ENCODE measurements around the gene THOC7.

THOC7 gene

DNA sequence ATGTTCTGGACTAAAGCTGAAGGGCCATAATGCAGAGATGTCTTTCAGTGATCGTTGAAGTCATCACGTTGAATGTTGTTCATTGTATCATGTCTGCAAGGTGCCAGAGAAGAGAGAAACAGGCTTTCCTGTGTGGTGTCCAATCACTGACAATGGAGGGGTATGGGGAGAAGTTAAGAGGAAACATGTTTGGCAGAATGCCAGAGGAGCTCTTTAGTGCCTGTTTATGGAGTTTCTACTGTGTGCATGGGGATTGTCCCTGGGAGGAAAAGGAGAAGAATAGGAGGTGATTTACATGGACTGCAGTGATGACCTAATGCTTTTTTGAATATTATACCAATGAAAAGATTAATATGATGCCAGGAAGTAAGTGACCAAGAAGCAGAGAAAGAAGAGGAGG lies 36.9 kb upstream of the THOC7 start:
- TF ChIP-seq, protein P1, sequence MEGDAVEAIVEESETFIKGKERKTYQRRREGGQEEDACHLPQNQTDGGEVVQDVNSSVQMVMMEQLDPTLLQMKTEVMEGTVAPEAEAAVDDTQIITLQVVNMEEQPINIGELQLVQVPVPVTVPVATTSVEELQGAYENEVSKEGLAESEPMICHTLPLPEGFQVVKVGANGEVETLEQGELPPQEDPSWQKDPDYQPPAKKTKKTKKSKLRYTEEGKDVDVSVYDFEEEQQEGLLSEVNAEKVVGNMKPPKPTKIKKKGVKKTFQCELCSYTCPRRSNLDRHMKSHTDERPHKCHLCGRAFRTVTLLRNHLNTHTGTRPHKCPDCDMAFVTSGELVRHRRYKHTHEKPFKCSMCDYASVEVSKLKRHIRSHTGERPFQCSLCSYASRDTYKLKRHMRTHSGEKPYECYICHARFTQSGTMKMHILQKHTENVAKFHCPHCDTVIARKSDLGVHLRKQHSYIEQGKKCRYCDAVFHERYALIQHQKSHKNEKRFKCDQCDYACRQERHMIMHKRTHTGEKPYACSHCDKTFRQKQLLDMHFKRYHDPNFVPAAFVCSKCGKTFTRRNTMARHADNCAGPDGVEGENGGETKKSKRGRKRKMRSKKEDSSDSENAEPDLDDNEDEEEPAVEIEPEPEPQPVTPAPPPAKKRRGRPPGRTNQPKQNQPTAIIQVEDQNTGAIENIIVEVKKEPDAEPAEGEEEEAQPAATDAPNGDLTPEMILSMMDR (IDR thresholded peaks at IDR 0.05; ENCODE audit: low read depth, low read length) = no peak
- DNase-seq = peak; percentile 65
- H3K4me1 ChIP-seq = no peaks in the 10 kb centered on the region; the same call in 1 of the 2 replicates
- H3K36me3 ChIP-seq = peaks cover 6% of the 10 kb centered on the region
- H3K27me3 ChIP-seq = no peaks in the 10 kb centered on the region
- H3K4me3 ChIP-seq (ENCODE audit: low read depth, low read length) = no peak overlapping the region
- H3K9me3 ChIP-seq = no peaks in the 10 kb centered on the region

DNA sequence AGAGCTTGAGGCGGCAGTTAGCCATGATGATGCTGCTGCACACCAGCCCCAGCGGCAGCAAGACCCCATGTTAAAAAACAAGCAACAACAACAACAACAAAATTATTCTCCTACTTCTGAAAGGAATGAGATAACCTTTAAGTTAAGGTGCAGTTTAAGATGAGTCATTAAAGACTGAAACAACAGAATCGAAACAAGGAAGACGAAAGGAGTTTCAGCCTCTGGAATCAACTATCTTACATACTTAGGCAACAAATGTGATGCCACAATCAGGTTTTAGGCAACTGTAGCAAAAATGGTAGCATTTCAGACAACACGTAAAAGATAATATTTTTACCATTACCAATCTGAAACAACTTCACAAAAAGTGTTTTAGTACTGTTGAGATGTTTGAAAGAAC lies 36.4 kb upstream of the THOC7 start:
- Histone ChIP-seq H3K9me3 (no peaks in the 10 kb centered on the region), H3K36me3 (peaks cover 6% of the 10 kb centered on the region), H3K27me3 (no peaks in the 10 kb centered on the region), H3K4me3 (ENCODE audit: low read depth, low read length) (no peak overlapping the region), H3K4me1 (no peaks in the 10 kb centered on the region; the same call in 1 of the 2 replicates)
- TF ChIP-seq, protein P1 (IDR thresholded peaks at IDR 0.05; ENCODE audit: low read depth, low read length) = no peak
- DNase-seq = no peak

DNA sequence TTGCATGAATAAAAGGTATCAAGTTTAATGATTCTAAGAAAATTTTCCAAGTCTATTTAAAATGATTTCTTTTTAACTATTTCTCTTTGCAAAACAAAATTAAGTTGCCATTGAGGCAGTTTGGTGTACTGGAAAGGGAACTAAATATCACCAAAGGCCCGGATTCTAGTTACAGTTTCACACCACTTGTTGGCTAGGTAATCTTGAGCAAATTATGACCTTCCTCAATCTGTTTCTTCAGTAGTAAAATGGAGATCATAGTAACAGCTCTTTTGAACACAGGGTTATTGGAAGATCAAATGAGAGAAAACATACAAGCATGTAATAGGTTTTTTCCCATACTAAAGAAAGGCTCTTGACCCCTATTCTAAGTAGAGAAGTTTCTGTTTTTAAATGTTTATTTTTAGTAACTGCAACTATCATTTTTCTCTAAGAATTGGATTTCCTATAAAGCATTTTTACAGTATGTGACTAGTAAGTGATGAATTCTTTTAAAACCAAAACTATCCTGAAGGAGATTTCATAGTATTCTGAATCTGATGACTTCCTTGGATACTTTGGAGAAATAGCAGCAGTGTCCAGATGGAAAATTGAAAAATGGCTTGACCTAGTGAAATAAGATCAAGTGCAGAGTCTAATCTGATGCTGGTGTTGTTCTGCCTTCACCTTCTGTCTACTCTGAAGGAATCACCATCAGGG lies 32.9 kb upstream of the THOC7 start:
- Histone ChIP-seq H3K36me3 (peaks cover 6% of the 10 kb centered on the region), H3K27me3 (no peaks in the 10 kb centered on the region), H3K9me3 (no peaks in the 10 kb centered on the region), H3K4me1 (no peaks in the 10 kb centered on the region; the same call in 1 of the 2 replicates), H3K4me3 (ENCODE audit: low read depth, low read length) (no peak overlapping the region)
- TF ChIP-seq, protein P1 (IDR thresholded peaks at IDR 0.05; ENCODE audit: low read depth, low read length) = no peak
- DNase-seq = no peak

DNA sequence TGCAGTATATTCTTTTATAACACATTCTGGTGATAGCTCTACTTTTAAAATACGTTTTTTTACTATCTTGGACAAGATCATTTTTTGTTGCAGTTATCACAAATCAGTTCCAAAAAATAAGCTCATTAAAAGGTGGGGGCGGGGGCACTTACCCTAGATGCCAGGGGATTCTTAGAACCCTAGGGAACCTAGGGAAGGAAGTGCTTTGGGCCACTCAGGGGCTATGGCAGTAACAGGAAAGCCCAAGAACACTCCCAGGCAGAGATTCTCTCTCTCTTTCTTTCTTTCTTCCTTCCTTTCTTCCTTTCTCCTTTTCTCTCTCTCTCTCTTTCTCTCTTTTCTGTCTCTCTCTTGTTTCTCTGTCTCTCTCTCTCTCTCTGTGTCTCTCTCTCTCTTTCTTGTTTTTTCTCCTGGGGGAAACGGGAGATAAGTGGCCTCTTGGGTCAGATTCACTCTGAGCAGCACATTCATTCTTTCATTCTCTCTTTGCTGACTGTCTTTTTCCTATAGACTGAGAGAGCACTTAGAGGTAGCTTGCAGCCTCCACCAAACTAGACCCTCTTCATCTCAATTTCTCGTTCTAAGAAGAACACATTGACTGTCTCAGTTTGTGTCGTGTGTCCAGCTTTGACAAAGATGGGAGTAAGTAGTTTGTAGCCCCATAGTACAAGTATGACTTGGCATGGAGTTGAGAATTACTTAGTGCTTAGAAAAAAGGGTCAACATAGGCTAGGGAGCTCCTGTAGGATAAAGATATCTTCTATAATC lies 32.0 kb upstream of the THOC7 start:
- Histone ChIP-seq H3K36me3 (peaks cover 6% of the 10 kb centered on the region), H3K9me3 (no peaks in the 10 kb centered on the region), H3K4me1 (no peaks in the 10 kb centered on the region; the same call in 1 of the 2 replicates), H3K27me3 (no peaks in the 10 kb centered on the region), H3K4me3 (ENCODE audit: low read depth, low read length) (no peak overlapping the region)
- TF ChIP-seq, protein P1 (IDR thresholded peaks at IDR 0.05; ENCODE audit: low read depth, low read length) = no peak
- DNase-seq = no peak

DNA sequence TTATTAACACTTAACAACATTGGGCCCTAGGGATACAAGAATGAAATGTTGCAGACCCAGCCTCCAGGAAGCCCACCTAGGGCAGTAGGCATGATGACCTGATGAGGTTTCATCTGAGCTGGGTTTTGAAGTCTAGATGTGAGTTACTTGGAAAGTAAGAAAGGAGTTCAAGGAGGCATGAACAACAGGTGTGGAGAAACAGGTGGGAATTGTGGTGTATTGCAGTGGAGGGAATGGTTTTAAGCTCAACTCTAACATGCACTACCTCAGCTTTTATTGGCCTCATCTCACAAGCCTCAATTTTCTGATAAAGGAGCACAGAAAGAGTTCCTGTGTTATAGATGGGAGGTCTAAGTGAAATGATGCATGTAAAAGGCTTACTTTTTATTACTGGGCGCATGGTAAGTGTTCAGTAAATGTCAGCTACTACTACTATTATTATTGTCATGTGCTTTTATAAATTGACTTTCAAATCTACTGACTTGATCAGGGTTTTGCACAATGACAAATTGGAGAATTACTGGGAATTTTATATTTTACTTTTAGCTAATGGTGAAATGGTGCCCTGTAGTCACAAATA lies 29.3 kb upstream of the THOC7 start:
- Histone ChIP-seq H3K4me1 (no peaks in the 10 kb centered on the region; the same call in 1 of the 2 replicates), H3K27me3 (no peaks in the 10 kb centered on the region), H3K4me3 (ENCODE audit: low read depth, low read length) (no peak overlapping the region), H3K9me3 (no peaks in the 10 kb centered on the region), H3K36me3 (no peaks in the 10 kb centered on the region)
- TF ChIP-seq, protein P1 (IDR thresholded peaks at IDR 0.05; ENCODE audit: low read depth, low read length) = no peak
- no peak for DNase-seq
